Effector CD8-positive, alpha-beta T cell (primary cell): ENCODE measurements around the gene TPSB2.

ENCODE experiments used
- DNase-seq: peaks from one replicate; lab custom pipeline; 2025; lab: John Stamatoyannopoulos, UW

The TPSB2 gene

DNA sequence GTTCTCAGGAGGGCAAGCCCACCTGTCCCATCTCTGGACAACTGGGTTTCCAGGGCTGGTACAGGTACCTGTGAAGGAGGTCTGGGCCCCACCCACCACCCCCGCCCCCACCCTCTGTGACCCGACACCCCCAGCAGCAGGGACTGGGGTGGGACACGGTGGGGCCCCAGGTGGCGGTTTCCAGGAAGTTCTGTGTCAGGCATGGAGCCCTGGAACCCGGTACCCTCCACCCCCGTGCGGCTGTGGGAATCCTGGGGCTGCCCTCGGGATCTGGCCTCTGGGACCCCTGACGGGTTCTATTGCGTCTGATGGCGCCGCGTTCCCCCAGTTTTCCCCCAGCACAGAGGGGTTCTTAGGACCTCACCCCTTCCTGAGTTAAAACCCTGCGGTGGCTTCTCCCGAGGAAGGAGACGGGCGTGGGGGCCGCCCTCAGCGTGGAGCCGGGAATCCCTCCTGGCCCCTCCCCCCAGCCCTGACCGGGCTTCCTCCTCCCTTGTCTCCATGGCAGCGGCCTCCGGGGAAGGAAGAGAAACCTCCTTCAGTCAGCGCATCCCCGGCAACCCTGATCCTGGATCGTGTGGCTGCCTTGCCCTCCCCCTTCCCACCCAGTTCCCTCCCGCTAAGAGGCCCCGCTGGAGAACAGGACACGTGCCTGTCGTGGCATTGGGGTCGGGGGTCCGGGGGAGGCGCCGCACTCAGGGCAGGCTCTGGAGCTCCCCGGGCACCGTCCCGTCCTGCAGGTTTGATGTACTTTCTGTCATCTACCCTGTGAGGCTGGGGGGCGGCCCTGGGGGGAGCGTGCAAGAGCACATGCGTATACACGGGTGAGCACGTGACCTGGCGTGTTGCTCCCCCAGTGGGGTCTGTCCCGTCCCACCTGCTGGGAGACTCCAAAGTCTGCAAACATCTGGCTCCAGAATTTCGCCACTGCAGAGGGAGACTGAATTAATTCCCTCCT, 46.8 kb downstream of the TPSB2 start:
- DNase-seq, result no peak

DNA sequence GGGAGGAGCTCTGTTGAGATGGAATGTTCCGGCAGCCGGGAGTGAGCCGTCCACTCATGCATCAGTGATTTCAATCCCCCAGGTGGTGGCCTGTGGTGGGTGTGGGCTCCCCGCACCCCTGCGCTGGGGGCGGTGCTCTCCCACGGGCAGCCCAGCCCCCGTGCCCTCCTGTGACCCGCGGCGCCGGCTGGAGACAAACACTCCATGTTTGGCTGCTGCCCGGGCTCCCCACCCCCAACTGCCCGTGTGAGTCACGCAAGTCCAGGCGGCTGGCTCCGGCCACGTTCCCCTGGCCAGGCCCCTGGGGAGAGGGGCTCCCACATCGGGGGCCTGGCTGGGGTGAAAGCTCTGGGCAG, 47.7 kb downstream of the TPSB2 start:
- DNase-seq, result no peak

DNA sequence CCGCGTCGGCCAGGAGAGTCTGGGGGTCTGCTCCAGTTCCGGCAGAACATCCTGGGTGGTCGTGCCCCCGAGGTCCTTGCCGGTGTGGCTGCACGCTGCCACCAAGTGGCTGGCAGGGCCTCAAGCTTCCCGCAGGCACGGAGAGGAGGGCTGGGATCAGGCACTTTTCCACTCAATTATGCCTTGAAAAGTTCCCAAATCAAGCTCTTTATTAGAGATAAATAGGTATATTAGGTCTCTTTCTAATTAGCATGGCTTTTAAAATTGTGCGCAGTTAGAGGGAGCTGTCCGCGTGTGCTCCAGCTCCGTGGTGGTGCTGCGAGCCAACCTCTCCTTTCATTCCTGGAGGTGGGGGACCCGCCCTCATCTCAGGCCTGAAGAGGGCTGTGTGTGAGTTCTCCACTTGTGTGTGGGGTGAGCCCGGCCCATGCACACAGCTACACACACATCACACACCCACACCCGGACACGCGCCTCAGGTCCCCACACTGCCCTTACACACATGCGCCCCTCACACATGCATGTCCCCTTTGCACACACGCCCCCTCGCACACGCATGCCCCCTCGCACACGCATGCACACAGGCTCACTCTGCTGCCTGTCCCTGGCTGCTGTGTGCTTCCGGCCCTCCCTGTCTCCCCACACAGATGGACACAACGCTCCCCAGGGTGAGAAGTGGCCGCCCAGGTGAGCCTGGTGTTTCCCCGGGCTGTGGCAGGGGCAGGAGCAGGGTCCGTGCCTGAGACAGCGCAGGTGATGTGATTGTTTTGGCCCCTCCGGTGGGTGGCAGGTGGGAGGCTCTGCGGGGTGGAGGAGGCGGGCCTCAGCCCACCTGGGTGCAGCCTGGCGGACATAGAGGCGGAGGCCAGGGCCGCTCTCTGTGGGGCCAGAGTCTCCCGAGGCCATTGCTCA, 48.3 kb downstream of the TPSB2 start:
- no peak for DNase-seq

DNA sequence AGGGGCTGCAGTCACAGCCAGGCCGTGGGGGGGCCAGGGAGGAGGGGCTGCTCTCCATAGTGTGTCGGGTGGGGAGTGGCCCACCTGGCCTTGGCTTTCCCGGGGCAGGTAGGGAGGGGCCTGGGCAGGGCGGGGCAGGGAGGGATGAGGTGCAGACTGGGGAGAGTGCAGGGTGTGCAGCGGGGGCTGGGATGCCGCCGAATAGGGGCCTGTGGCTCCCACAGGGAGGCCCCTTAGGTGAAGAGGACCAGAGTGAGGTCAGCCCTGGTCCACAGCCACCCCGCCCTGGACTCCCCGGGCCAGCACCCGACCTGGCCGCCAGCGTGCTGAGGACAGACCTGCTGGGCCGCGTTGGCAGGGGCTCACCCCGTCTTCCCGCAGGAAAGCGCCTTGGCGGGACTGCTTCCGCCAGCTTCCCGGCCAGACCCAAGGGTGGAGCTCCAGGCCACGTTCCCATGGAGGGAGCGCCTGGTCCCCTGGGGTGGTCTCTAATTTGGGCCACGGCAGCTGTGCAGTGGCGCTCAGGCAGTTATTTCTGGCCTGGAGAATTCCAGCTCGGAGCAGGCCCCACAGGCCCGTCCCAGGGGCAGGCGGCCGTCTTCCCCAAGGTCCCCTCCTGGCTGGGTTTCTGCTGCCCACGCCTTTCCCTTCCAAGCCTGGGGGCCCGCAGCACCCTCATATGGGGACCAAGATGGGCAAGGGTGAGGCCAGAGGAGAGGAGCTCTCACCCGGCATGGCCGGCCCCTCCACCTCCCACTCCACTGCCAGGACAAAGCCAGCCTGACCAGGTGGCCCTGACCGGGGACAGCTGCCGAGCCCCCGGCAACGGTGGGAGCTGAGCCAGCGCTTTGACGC, 49.2 kb downstream of the TPSB2 start:
- DNase-seq, result no peak
